CD4-positive, alpha-beta T cell treated with Interleukin-17A for 1 hour (primary cell): ENCODE results near the gene RAP1GAP2.

ENCODE experiments used
- DNase-seq: peaks from one replicate; pipeline ENCODE4 v3.0.0-alpha.2; 2020

Gene RAP1GAP2

GRCh38 chr17:2950846-2951245 lies 154.6 kb downstream of the RAP1GAP2 start:
- DNase-seq: no peak

GRCh38 chr17:2952174-2952845 lies 156.1 kb downstream of the RAP1GAP2 start:
- no peak for DNase-seq

GRCh38 chr17:2954898-2955445 lies 158.7 kb downstream of the RAP1GAP2 start:
- DNase-seq: peak; percentile 23

- DNase-seq: no peak
These were observed 159.8 kb downstream of the RAP1GAP2 start for GRCh38 chr17:2955931-2956582.

GRCh38 chr17:2957631-2958286 lies 161.5 kb downstream of the RAP1GAP2 start:
- DNase-seq: no peak

GRCh38 chr17:2958706-2959222 lies 162.5 kb downstream of the RAP1GAP2 start:
- DNase-seq: no peak

GRCh38 chr17:2959371-2960130 lies 163.3 kb downstream of the RAP1GAP2 start:
- no peak for DNase-seq

- no peak for DNase-seq
These were observed 165.2 kb downstream of the RAP1GAP2 start for GRCh38 chr17:2961446-2961845.

GRCh38 chr17:2962236-2962635 lies 166.0 kb downstream of the RAP1GAP2 start:
- no peak for DNase-seq

GRCh38 chr17:2962729-2963128 lies 166.5 kb downstream of the RAP1GAP2 start:
- DNase-seq: no peak

- DNase-seq: no peak
These were observed 167.2 kb downstream of the RAP1GAP2 start for GRCh38 chr17:2963332-2964027.

GRCh38 chr17:2964028-2964356 lies 167.8 kb downstream of the RAP1GAP2 start:
- DNase-seq: no peak

- no peak for DNase-seq
These were observed 168.1 kb downstream of the RAP1GAP2 start for GRCh38 chr17:2964370-2964769.

GRCh38 chr17:2964831-2965230 lies 168.6 kb downstream of the RAP1GAP2 start:
- no peak for DNase-seq

GRCh38 chr17:2965621-2966595 lies 169.7 kb downstream of the RAP1GAP2 start:
- no peak for DNase-seq

- no peak for DNase-seq
These were observed 171.3 kb downstream of the RAP1GAP2 start for GRCh38 chr17:2967515-2967914.

- DNase-seq: no peak
These were observed 175.6 kb downstream of the RAP1GAP2 start for GRCh38 chr17:2971851-2972250.

GRCh38 chr17:2972749-2973148 lies 176.5 kb downstream of the RAP1GAP2 start:
- DNase-seq: no peak

- DNase-seq: no peak
These were observed 178.1 kb downstream of the RAP1GAP2 start for GRCh38 chr17:2974347-2974746.

GRCh38 chr17:2975469-2975958 lies 179.3 kb downstream of the RAP1GAP2 start:
- DNase-seq: no peak

GRCh38 chr17:2977157-2977556 lies 180.9 kb downstream of the RAP1GAP2 start:
- no peak for DNase-seq
